ENCODE data around the gene TPT1. TPM values are rescaled to one million over a fixed set of nuclear protein-coding genes. Genes with fewer than 3 reads are reported as not detected.

TPT1 gene
- total and polyA plus RNA-seq, 7 experiments from 2014 or later = 3,943 to 13,134 (median 5,986) TPM

- DNase-seq (no peak), ATAC-seq (no peak)
- Mint-ChIP-seq H3K4me3 (peak overlapping the region in 7 of 10 donors; percentile 3 to 84 (median 10)), H3K36me3 (peaks cover 20 to 57% (median 31%) of the 10 kb centered on the region in 5 donors), H3K9me3 (peaks cover 0 to 10% (median 0%) of the 10 kb centered on the region in 11 donors), H3K4me1 (peaks cover 62 to 94% (median 88%) of the 10 kb centered on the region in 7 donors), H3K27me3 (no peaks in the 10 kb centered on the region), H3K27ac (peak overlapping the region; percentile 7 to 100 (median 83))
- no peak overlapping the region for H3K4me3 ChIP-seq (ENCODE audit: low read length)
- H3K27ac ChIP-seq (ENCODE audit: low read depth, low read length) = no peak overlapping the region
- intact Hi-C loops (cut with micrococcal nuclease) = no loop called here
- CTCF ChIA-PET = interaction anchor here (1.2 kb wide), 1 partner anchor 34 kb away, joined by 3 read pairs; no protein-coding TSS in a partner anchor
- H3K36me3 ChIP-seq (ENCODE audit: control insufficient read depth in 2 of 3, insufficient read depth in 3 of 3, low read length in 3 of 3) = peaks cover 27 to 51% (median 39%) of the 10 kb centered on the region in 3 experiments
- POLR2A ChIA-PET = interaction anchor here (0.5 to 7.5 kb wide), 3 partner anchors 32 to 210 kb away, joined by 3 to 112 read pairs (median 4); no protein-coding TSS in a partner anchor
- no peaks in the 10 kb centered on the region for H3K27me3 ChIP-seq (ENCODE audit: control insufficient read depth in 2 of 2, insufficient read depth in 2 of 2, low read length in 2 of 2)
- peaks cover 60 to 65% of the 10 kb centered on the region in 2 donors for H3K4me1 ChIP-seq (ENCODE audit: control insufficient read depth in 2 of 2, insufficient read depth in 2 of 2, low read length in 2 of 2)
- H3K9me3 ChIP-seq (ENCODE audit: control insufficient read depth in 2 of 3, low read length in 3 of 3) = no peaks in the 10 kb centered on the region
These were observed 4.8 kb downstream of the TPT1 start for GRCh38 chr13:45336025-45336800.

GRCh38 chr13:45335397-45336024 lies 5.5 kb downstream of the TPT1 start:
- Histone ChIP-seq H3K27me3 (ENCODE audit: control insufficient read depth in 2 of 2, insufficient read depth in 2 of 2, low read length in 2 of 2) (no peaks in the 10 kb centered on the region), H3K4me1 (ENCODE audit: control insufficient read depth in 2 of 2, insufficient read depth in 2 of 2, low read length in 2 of 2) (peaks cover 61 to 65% of the 10 kb centered on the region in 2 donors), H3K27ac (ENCODE audit: low read depth, low read length) (peak overlapping the region; percentile 55), H3K36me3 (ENCODE audit: control insufficient read depth in 2 of 3, insufficient read depth in 3 of 3, low read length in 3 of 3) (peaks cover 27 to 47% (median 39%) of the 10 kb centered on the region in 3 experiments), H3K9me3 (ENCODE audit: control insufficient read depth in 2 of 3, low read length in 3 of 3) (no peaks in the 10 kb centered on the region), H3K4me3 (ENCODE audit: low read length) (no peak overlapping the region)
- Mint-ChIP-seq H3K9me3 (peaks cover 0 to 7% (median 0%) of the 10 kb centered on the region in 11 donors), H3K4me1 (peaks cover 67 to 96% (median 94%) of the 10 kb centered on the region in 7 donors), H3K27me3 (no peaks in the 10 kb centered on the region), H3K27ac (peak overlapping the region; percentile 19 to 100 (median 84)), H3K36me3 (peaks cover 20 to 55% (median 27%) of the 10 kb centered on the region in 5 donors), H3K4me3 (peak overlapping the region in 9 of 10 donors; percentile 8 to 77 (median 42))
- ATAC-seq = peak; percentile 3
- ChIA-PET CTCF (interaction anchor here (0.8 to 1.3 kb wide), 4 partner anchors 12 to 287 kb away, joined by 3 to 4 read pairs (median 3); no protein-coding TSS in a partner anchor), POLR2A (interaction anchor here (0.5 to 1.3 kb wide), 3 partner anchors 32 to 209 kb away, joined by 3 to 5 read pairs (median 4); no protein-coding TSS in a partner anchor)
- intact Hi-C loops (cut with micrococcal nuclease) = no loop called here
- no peak for DNase-seq

- no peaks in the 10 kb centered on the region for H3K27me3 ChIP-seq (ENCODE audit: control insufficient read depth in 2 of 2, insufficient read depth in 2 of 2, low read length in 2 of 2)
- peak overlapping the region; percentile 36 to 77 (median 65) for H3K4me3 Mint-ChIP-seq
- peak overlapping the region; percentile 9 for H3K4me3 ChIP-seq (ENCODE audit: low read length)
- ChIA-PET CTCF (interaction anchor here (0.6 to 1.3 kb wide), 4 partner anchors 11 to 37 kb away, joined by 3 to 5 read pairs (median 4); no protein-coding TSS in a partner anchor), POLR2A (interaction anchor here (1.3 kb wide), 1 partner anchor 33 kb away, joined by 5 read pairs; no protein-coding TSS in a partner anchor)
- intact Hi-C loops (cut with micrococcal nuclease) = loop anchor here (1.0 to 5.0 kb wide), 3 partner anchors 23 to 33 kb away; no protein-coding TSS in a partner anchor
- H3K27ac ChIP-seq (ENCODE audit: low read depth, low read length) = peak overlapping the region; percentile 55
- H3K36me3 ChIP-seq (ENCODE audit: control insufficient read depth in 2 of 3, insufficient read depth in 3 of 3, low read length in 3 of 3) = peaks cover 26 to 39% (median 31%) of the 10 kb centered on the region in 3 experiments
- ATAC-seq (peak; percentile 70), DNase-seq (peak in 8 of 9 donors; percentile 37 to 59 (median 51))
- H3K4me1 ChIP-seq (ENCODE audit: control insufficient read depth in 2 of 2, insufficient read depth in 2 of 2, low read length in 2 of 2) = peaks cover 54 to 64% of the 10 kb centered on the region in 2 donors
- peaks cover 16 to 46% (median 20%) of the 10 kb centered on the region in 5 donors for H3K36me3 Mint-ChIP-seq
- H3K9me3 ChIP-seq (ENCODE audit: control insufficient read depth in 2 of 3, low read length in 3 of 3) = no peaks in the 10 kb centered on the region
- peak overlapping the region; percentile 74 to 92 (median 84) for H3K27ac Mint-ChIP-seq
- H3K4me1 Mint-ChIP-seq = peaks cover 63 to 100% (median 91%) of the 10 kb centered on the region in 7 donors
- no peaks in the 10 kb centered on the region for H3K27me3 Mint-ChIP-seq
- H3K9me3 Mint-ChIP-seq = peaks cover 0 to 2% (median 0%) of the 10 kb centered on the region in 11 donors
These were observed 6.7 kb downstream of the TPT1 start for GRCh38 chr13:45333977-45334922.

GRCh38 chr13:45333251-45333976 lies 7.6 kb downstream of the TPT1 start:
- Histone ChIP-seq H3K4me3 (ENCODE audit: low read length) (no peak overlapping the region), H3K4me1 (ENCODE audit: control insufficient read depth in 2 of 2, insufficient read depth in 2 of 2, low read length in 2 of 2) (peaks cover 53 to 64% of the 10 kb centered on the region in 2 donors), H3K36me3 (ENCODE audit: control insufficient read depth in 2 of 3, insufficient read depth in 3 of 3, low read length in 3 of 3) (peaks cover 19 to 31% (median 23%) of the 10 kb centered on the region in 3 experiments), H3K27me3 (ENCODE audit: control insufficient read depth in 2 of 2, insufficient read depth in 2 of 2, low read length in 2 of 2) (no peaks in the 10 kb centered on the region), H3K27ac (ENCODE audit: low read depth, low read length) (peak overlapping the region; percentile 55), H3K9me3 (ENCODE audit: control insufficient read depth in 2 of 3, low read length in 3 of 3) (no peaks in the 10 kb centered on the region)
- Mint-ChIP-seq H3K27me3 (no peaks in the 10 kb centered on the region), H3K36me3 (peaks cover 8 to 37% (median 15%) of the 10 kb centered on the region in 5 donors), H3K4me3 (peak overlapping the region; percentile 6 to 77 (median 58)), H3K4me1 (peaks cover 63 to 100% (median 91%) of the 10 kb centered on the region in 7 donors), H3K9me3 (peaks cover 0 to 2% (median 0%) of the 10 kb centered on the region in 11 donors), H3K27ac (peak overlapping the region; percentile 10 to 92 (median 84))
- intact Hi-C loops (cut with micrococcal nuclease) = loop anchor here in 1 of 2 donors (5.0 kb wide), 1 partner anchor 34 kb away; no protein-coding TSS in a partner anchor
- no peak for DNase-seq
- POLR2A ChIA-PET = interaction anchor here (0.8 to 1.0 kb wide), 2 partner anchors 11 to 34 kb away, joined by 3 read pairs; no protein-coding TSS in a partner anchor
- no peak for ATAC-seq
- CTCF ChIA-PET = interaction anchor here (0.6 to 0.9 kb wide), 3 partner anchors 32 to 286 kb away, joined by 3 to 5 read pairs (median 5); no protein-coding TSS in a partner anchor

- Histone ChIP-seq H3K27ac (ENCODE audit: low read depth, low read length) (peak overlapping the region; percentile 32), H3K4me3 (ENCODE audit: low read length) (no peak overlapping the region), H3K36me3 (ENCODE audit: control insufficient read depth in 2 of 3, insufficient read depth in 3 of 3, low read length in 3 of 3) (peaks cover 13 to 25% (median 17%) of the 10 kb centered on the region in 3 experiments), H3K4me1 (ENCODE audit: control insufficient read depth in 2 of 2, insufficient read depth in 2 of 2, low read length in 2 of 2) (peaks cover 47 to 63% of the 10 kb centered on the region in 2 donors), H3K27me3 (ENCODE audit: control insufficient read depth in 2 of 2, insufficient read depth in 2 of 2, low read length in 2 of 2) (no peaks in the 10 kb centered on the region), H3K9me3 (ENCODE audit: control insufficient read depth in 2 of 3, low read length in 3 of 3) (no peaks in the 10 kb centered on the region)
- peaks cover 0 to 2% (median 0%) of the 10 kb centered on the region in 11 donors for H3K9me3 Mint-ChIP-seq
- no peak for DNase-seq
- ATAC-seq = no peak
- ChIA-PET CTCF (interaction anchor here (0.8 to 0.9 kb wide), 2 partner anchors 32 to 285 kb away, joined by 3 to 5 read pairs; no protein-coding TSS in a partner anchor), POLR2A (interaction anchor here (0.8 to 1.0 kb wide), 2 partner anchors 11 to 35 kb away, joined by 3 read pairs; no protein-coding TSS in a partner anchor)
- peak overlapping the region in 8 of 9 donors; percentile 53 to 92 (median 84) for H3K27ac Mint-ChIP-seq
- intact Hi-C loops (cut with micrococcal nuclease) = loop anchor here in 1 of 2 donors (5.0 kb wide), 1 partner anchor 34 kb away; no protein-coding TSS in a partner anchor
- peaks cover 64 to 99% (median 89%) of the 10 kb centered on the region in 7 donors for H3K4me1 Mint-ChIP-seq
- peaks cover 6 to 34% (median 14%) of the 10 kb centered on the region in 5 donors for H3K36me3 Mint-ChIP-seq
- no peaks in the 10 kb centered on the region for H3K27me3 Mint-ChIP-seq
- H3K4me3 Mint-ChIP-seq = peak overlapping the region in 4 of 10 donors; percentile 7 to 77 (median 38)
These were observed 8.2 kb downstream of the TPT1 start for GRCh38 chr13:45332831-45333219.
